ENCODE data around the gene NCMAP. TPM values are rescaled to one million over a fixed set of nuclear protein-coding genes. Genes with fewer than 3 reads are reported as not detected.

NCMAP gene
- total and polyA plus RNA-seq, 2 of the 8 experiments (the other 6 are each of a cell fraction or from before 2014, with no cell fraction given), result 0.21 to 0.39 TPM

DNA sequence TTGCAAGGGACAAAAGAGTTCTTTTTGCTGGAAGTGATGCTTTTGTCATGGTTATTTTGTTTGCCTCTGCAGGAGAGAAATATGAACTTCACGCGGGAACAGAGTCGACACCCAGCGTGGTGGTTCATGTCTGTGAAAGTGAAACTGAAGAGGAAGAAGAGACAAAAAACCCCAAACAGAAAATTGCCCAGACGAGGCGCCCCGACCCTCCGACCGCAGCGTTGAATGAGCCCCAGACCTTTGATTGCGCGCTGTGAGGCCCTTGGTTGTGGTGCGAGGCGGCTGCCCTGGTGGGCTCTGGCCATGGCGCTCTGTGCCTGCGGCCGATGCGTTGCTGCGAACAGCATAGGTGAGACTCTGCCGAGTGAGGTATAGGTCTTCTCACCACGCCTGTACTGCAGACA, 20.9 kb upstream of the NCMAP start:
- Histone ChIP-seq H3K79me1 (ENCODE audit: low read depth, low read length) (no peaks in the 10 kb centered on the region), H3K27ac (ENCODE audit: low read depth, low read length) (no peak overlapping the region), H3K14ac (ENCODE audit: insufficient read length) (no peak overlapping the region), H3K4me3 (ENCODE audit: extremely low read depth in 1 of 4, insufficient read depth in 2 of 4, low read depth in 3 of 4, low read length in 4 of 4) (peak overlapping the region in 1 of 4 experiments; percentile 18; a peak in 1 of 8 replicates), H2BK5ac (ENCODE audit: low read depth, low read length) (peak overlapping the region; percentile 60; the same call in 1 of the 2 replicates), H3K18ac (ENCODE audit: extremely low read depth, low read length) (0 out of 2 replicates have a peak overlapping the region, but pooled peaks have one; percentile 63), H3K4me2 (ENCODE audit: insufficient read depth in 1 of 2, low read depth in 2 of 2, low read length in 2 of 2) (no peak overlapping the region; a peak in 1 of 4 replicates), H2BK120ac (replicated peaks; ENCODE audit: low read depth, low read length) (no peak overlapping the region), H4K8ac (ENCODE audit: extremely low read depth, insufficient read depth, low read length) (no peak overlapping the region; the same call in 1 of the 2 replicates), H3K4ac (replicated peaks; ENCODE audit: insufficient read length, low read depth, low read length) (no peak overlapping the region), H3K23me2 (ENCODE audit: low read depth, low read length) (no peaks in the 10 kb centered on the region), H3K56ac (replicated peaks; ENCODE audit: insufficient read length, low read depth, low read length) (no peak overlapping the region), H2BK15ac (ENCODE audit: low read length) (no peak overlapping the region), H4K5ac (ENCODE audit: insufficient read length, low read depth, low read length) (no peak overlapping the region), H3K23ac (ENCODE audit: insufficient read length) (no peak overlapping the region), H3K9ac (replicated peaks in 1 of 4; ENCODE audit: extremely low read depth in 1 of 4, low read depth in 3 of 4, low read length in 3 of 4) (no peak overlapping the region), H2BK20ac (ENCODE audit: low read length) (peak overlapping the region; percentile 2; the same call in 1 of the 2 replicates), H2AK5ac (ENCODE audit: low read depth, low read length) (no peak overlapping the region), H2AFZ (ENCODE audit: low read length) (no peak overlapping the region), H3K36me3 (ENCODE audit: control insufficient read depth in 2 of 4, insufficient read depth in 4 of 4, low read length in 3 of 4) (no peaks in the 10 kb centered on the region), H4K91ac (replicated peaks; ENCODE audit: insufficient read length, low read length) (no peak overlapping the region), H3K9me3 (ENCODE audit: insufficient read depth in 2 of 2, low read depth in 1 of 2, low read length in 1 of 2) (peaks cover 0 to 5% of the 10 kb centered on the region in 2 experiments; a peak in 1 of 4 replicates), H2BK12ac (ENCODE audit: low read depth, low read length) (no peak overlapping the region), H3K27me3 (replicated peaks in 1 of 4; ENCODE audit: control insufficient read depth in 3 of 4, extremely low read depth in 1 of 4, insufficient read depth in 3 of 4, low read length in 3 of 4) (no peaks in the 10 kb centered on the region), H3K4me1 (replicated peaks in 1 of 4; ENCODE audit: control insufficient read depth in 3 of 4, insufficient read depth in 4 of 4, low read length in 3 of 4) (peaks cover 0 to 8% (median 1%) of the 10 kb centered on the region in 4 experiments; a peak in 2 of 7 replicates), H3K79me2 (ENCODE audit: control insufficient read depth in 1 of 2, insufficient read depth in 2 of 2, low read length in 2 of 2) (no peaks in the 10 kb centered on the region), H4K20me1 (replicated peaks in 1 of 2; ENCODE audit: control insufficient read depth in 1 of 2, insufficient read depth in 2 of 2, low read length in 2 of 2) (no peaks in the 10 kb centered on the region)
- WGBS, 2 experiments (ENCODE audit: extremely low coverage in 1 of 2, insufficient coverage in 1 of 2, insufficient read length in 1 of 2, insufficient replicate concordance in 2 of 2, low coverage in 1 of 2, low lambda C conversion rate in 2 of 2, missing lambda C conversion rate in 1 of 2), result 74% methylated on average over 21 of the region's 21 CpGs; no CpG with 5 or more reads in 1 of the 2 experiments
- FAIRE-seq (peak; percentile 13), DNase-seq (ENCODE audit: low read depth in 1 of 2, low spot score in 2 of 2) (no peak)
- ChIA-PET POLR2A (ENCODE audit: partially characterized antibody) (no interaction called here), CTCF (ENCODE audit: partially characterized antibody) (interaction anchor here (1.2 to 1.5 kb wide), 6 partner anchors 8 to 101 kb away, joined by 3 to 10 read pairs (median 4); no protein-coding TSS in a partner anchor)
- TF ChIP-seq BACH1 (IDR thresholded peaks at IDR 0.05; ENCODE audit: low read length) (no peak), RBBP5 (IDR thresholded peaks at IDR 0.05; ENCODE audit: borderline replicate concordance, low read depth, low read length) (no peak), NANOG (IDR thresholded peaks at IDR 0.05; ENCODE audit: insufficient read depth, low read depth, low read length, poor library complexity, severe bottlenecking) (no peak), CREB1 (IDR thresholded peaks at IDR 0.05) (no peak), SIRT6 (IDR thresholded peaks at IDR 0.05; ENCODE audit: low read length) (no peak), TCF12 (IDR thresholded peaks at IDR 0.05; ENCODE audit: low read depth, low read length) (no peak), GTF2F1 (IDR thresholded peaks at IDR 0.05; ENCODE audit: borderline replicate concordance, low read depth, low read length) (no peak), HDAC2 (IDR thresholded peaks at IDR 0.05; ENCODE audit: borderline replicate concordance in 1 of 2, low read depth in 2 of 2, low read length in 2 of 2) (no peak)
- TF ChIP-seq, protein P1, sequence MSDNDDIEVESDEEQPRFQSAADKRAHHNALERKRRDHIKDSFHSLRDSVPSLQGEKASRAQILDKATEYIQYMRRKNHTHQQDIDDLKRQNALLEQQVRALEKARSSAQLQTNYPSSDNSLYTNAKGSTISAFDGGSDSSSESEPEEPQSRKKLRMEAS (IDR thresholded peaks at IDR 0.05), result no peak
- TF ChIP-seq, protein P2, sequence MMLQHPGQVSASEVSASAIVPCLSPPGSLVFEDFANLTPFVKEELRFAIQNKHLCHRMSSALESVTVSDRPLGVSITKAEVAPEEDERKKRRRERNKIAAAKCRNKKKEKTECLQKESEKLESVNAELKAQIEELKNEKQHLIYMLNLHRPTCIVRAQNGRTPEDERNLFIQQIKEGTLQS (IDR thresholded peaks at IDR 0.05; ENCODE audit: insufficient read depth, low read depth, low read length), result no peak

Data from H1 (cell line).